ENCODE data around the gene TRAPPC11.

Gene TRAPPC11

DNA sequence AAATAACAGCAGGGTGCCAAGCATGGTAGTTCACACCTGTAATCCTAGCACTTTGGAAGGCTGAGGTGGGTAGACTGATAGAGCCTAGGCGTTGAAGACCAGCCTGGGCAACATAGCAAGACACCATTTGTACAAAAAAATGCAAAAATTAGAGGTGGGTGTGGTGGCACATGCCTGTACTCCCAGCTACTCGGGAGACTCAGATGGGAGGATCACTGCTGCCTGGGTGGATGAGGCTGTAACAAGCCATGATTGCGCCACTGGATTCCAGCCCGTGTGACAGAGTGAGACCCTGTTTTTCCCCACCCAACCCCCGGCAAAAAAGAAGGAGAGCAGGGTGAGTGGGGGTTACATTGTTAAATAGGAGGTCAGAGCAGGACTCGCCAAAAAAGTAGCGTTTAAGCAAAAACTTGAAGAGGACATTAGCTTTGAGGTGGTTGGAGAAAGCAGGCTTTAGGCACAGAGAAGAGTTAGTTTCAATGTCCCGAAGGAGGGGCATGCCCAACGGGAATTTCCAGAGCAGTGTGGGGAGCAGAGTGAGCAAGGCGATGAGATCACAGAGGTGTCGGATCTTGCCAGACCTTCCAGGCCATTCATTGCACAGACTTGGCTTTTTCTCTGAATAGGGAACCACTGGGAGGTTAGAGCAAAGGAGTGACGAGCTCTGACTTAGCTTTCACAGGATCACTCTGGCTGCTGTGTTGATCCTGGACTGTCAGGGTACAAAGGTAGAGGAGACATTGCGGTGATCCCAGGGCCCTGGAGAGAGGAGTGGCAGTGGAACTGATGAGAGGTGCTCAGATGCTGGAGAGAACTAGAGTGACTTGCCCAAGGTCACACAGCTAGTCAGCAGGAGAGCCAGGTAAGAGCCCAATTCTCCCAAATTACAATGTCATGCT, 70.6 kb downstream of the TRAPPC11 start:
- no peak for DNase-seq (ENCODE audit: low spot score)
- in situ Hi-C loops (cut with MboI; ENCODE audit: low sequenced_read_pairs, unreplicated experiment), result no loop called here
- TF ChIP-seq, protein P1, sequence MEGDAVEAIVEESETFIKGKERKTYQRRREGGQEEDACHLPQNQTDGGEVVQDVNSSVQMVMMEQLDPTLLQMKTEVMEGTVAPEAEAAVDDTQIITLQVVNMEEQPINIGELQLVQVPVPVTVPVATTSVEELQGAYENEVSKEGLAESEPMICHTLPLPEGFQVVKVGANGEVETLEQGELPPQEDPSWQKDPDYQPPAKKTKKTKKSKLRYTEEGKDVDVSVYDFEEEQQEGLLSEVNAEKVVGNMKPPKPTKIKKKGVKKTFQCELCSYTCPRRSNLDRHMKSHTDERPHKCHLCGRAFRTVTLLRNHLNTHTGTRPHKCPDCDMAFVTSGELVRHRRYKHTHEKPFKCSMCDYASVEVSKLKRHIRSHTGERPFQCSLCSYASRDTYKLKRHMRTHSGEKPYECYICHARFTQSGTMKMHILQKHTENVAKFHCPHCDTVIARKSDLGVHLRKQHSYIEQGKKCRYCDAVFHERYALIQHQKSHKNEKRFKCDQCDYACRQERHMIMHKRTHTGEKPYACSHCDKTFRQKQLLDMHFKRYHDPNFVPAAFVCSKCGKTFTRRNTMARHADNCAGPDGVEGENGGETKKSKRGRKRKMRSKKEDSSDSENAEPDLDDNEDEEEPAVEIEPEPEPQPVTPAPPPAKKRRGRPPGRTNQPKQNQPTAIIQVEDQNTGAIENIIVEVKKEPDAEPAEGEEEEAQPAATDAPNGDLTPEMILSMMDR (IDR thresholded peaks at IDR 0.05; ENCODE audit: borderline replicate concordance, control extremely low read depth, extremely low read depth, insufficient read depth, missing control alignments), result no peak

DNA sequence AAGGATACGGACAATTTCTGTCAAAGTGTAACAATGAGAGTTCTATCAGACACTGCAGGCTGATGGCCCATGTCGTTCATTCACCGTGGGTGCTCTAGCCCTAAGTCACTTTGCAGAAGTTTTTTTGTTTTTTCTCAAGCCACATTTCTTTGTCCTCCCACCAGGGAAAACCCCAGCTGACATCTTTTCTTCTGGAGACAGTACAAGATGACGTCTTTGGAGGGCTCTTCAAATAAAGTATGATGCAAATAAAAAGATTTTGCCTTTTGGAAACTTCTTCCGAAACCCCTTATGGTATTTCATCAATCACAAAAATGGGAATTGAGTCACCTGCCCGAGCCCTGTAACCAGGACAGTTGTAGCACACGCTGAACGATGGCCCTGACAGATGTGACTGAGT, 73.2 kb downstream of the TRAPPC11 start:
- in situ Hi-C loops (cut with MboI; ENCODE audit: low sequenced_read_pairs, unreplicated experiment), result no loop called here
- DNase-seq (ENCODE audit: low spot score), result no peak
- TF ChIP-seq, protein P1 (IDR thresholded peaks at IDR 0.05; ENCODE audit: borderline replicate concordance, control extremely low read depth, extremely low read depth, insufficient read depth, missing control alignments), result no peak

DNA sequence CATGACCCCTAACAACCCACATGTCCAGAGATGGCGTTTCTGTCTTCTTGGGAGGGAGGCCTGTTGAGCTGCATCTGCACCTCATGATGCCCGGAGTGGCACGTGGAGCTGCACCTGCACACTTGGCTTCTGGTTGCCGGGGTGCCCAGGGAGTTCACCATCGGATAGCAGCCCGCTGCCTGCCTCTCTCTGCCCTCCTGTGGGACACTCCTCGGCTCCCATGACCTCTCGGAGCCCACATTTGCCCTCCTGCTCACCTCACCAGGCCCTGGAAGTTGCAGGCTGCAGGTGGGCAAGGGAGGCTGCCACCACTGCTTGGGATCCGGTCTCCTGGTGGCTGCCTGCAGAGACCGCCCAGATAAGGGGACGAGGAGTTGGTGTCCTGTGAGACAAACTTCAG, 74.1 kb downstream of the TRAPPC11 start:
- no peak for DNase-seq (ENCODE audit: low spot score)
- TF ChIP-seq, protein P1 (IDR thresholded peaks at IDR 0.05; ENCODE audit: borderline replicate concordance, control extremely low read depth, extremely low read depth, insufficient read depth, missing control alignments), result no peak
- in situ Hi-C loops (cut with MboI; ENCODE audit: low sequenced_read_pairs, unreplicated experiment), result no loop called here

DNA sequence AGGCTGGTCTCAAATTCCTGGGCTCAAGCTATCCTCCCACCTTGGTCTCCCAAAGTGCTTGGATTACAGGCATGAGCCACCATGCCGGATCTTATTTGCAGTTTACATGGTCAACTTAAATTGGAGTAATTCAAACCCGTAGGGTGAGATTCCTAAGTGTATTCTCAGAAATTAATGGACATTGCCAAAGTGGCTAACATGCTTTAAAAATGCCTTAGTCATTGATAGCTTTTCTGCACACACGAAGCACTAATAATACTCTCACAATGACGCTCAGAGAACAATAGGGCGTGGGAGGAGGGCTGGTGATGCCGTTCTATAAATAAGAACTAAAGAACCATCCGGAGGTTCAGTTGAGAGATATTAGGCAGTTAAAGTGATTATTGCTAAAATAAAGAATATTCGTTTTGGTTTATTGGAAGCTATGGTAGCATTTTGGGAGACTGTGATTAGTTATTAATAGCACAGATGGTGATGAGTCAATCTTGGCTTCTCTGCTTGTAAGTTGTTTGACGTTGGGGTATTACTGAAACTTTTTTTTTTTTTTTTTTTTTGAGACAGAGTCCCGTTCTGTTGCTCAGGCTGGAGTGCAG, 79.1 kb downstream of the TRAPPC11 start:
- TF ChIP-seq, protein P1 (IDR thresholded peaks at IDR 0.05; ENCODE audit: borderline replicate concordance, control extremely low read depth, extremely low read depth, insufficient read depth, missing control alignments), result no peak
- no peak for DNase-seq (ENCODE audit: low spot score)
- in situ Hi-C loops (cut with MboI; ENCODE audit: low sequenced_read_pairs, unreplicated experiment), result no loop called here

DNA sequence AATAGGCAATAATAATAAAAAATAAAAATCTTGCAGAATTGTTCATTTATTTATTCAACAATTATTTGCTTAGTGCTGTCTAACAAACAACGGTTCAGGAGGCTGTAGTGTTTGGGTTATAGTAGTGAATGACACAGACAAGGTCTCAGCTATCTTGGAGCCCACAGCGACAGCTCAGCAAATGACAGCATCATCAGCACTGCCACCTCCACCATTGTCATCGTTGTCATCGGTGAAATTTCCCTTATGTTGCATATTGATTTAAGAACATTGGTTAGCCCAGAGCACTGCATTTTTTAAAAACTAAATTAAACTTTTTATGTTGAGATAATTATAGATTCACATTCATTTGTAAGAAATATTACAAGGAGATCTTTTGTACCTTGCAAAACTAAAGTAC, 79.9 kb downstream of the TRAPPC11 start:
- TF ChIP-seq, protein P1 (IDR thresholded peaks at IDR 0.05; ENCODE audit: borderline replicate concordance, control extremely low read depth, extremely low read depth, insufficient read depth, missing control alignments), result no peak

DNA sequence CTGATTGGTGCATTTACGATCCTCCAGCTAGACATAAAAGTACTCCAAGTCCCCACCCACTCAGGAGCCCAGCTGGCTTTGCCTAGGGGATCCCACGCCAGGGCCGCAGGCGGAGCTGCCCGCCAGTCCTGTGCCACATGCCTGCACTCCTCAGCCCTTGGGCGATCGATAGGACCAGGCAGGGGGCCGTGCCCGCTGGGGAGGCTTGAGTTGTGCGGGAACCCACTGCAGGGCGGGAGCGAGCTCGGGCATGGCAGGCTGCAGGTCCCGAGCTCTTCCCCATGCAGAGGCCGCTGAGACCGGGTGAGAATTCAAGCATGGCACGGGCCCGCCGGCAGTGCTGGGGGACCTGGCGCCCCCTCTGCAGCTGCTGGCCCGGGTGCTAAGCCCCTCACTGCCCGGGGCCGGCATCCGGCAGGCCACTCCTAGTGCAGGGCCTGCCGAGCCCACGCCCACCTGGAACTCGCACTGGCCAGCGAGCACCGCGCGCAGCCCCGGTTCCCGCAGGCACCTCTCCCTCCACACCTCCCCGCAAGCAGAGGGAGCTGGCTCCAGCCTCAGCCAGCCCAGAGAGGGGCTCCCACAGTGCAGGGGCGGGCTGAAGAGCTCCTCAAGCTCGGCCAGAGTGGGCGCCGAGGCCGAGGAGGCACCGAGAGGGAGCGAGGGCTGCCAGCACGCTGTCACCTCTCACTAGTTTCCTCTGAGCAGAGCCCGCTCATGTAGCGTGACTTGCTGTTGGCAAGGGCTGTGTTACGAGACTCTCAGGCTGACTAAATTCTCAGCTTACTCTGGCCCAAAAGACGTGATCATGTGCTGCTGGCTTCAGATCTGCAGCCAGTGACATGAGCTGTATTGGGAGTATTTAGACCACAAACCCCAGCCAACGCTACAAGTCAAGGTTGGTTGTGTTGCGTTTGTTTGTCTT, 87.5 kb downstream of the TRAPPC11 start:
- TF ChIP-seq, protein P1 (IDR thresholded peaks at IDR 0.05; ENCODE audit: borderline replicate concordance, control extremely low read depth, extremely low read depth, insufficient read depth, missing control alignments), result no peak
- in situ Hi-C loops (cut with MboI; ENCODE audit: low sequenced_read_pairs, unreplicated experiment), result no loop called here
- DNase-seq (ENCODE audit: low spot score), result no peak

More for the DNA sequence above, 79.9 kb downstream of the TRAPPC11 start:
- no peak for DNase-seq (ENCODE audit: low spot score)
- in situ Hi-C loops (cut with MboI; ENCODE audit: low sequenced_read_pairs, unreplicated experiment), result no loop called here
